RCC 7860 (cell line): ENCODE results near the gene DGKI.

Experiments used
- DNase-seq: peaks from one replicate; pipeline ENCODE4 v3.0.0-alpha.2; 2015; ENCODE audit warnings: low spot score
- FAIRE-seq: peaks from 2 replicates; lab custom pipeline; 2012; peaks lifted over from hg19 to GRCh38; lab: Jason Lieb, UNC

DGKI gene

GRCh38 chr7:137446025-137446424 lies 400.7 kb downstream of the DGKI start:
- DNase-seq (no peak), FAIRE-seq (no peak)

GRCh38 chr7:137445268-137445667 lies 401.5 kb downstream of the DGKI start:
- FAIRE-seq (no peak), DNase-seq (no peak)

DNA sequence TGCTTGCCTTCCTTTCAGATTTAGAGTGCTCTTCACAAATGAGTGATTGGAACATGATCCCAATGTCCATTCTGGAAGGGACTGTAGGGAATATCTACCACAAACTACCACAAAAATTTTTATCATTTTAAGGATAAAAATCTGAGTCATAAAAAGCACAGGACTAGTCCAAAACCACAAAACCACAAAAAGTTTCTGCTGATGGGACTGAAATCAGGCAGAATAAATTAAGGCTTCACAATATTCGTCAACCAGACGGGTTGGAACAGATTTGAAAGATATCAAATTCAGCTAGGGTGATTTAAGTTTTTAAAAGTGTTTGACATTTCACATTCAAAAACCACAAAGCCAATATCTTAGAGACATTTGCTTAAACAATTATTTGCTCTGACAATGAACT lies 403.2 kb downstream of the DGKI start:
- peak; percentile 68 for DNase-seq
- FAIRE-seq = peak; percentile 94

- no peak for DNase-seq
- no peak for FAIRE-seq
These were observed 405.3 kb downstream of the DGKI start for GRCh38 chr7:137441451-137441850.

DNA sequence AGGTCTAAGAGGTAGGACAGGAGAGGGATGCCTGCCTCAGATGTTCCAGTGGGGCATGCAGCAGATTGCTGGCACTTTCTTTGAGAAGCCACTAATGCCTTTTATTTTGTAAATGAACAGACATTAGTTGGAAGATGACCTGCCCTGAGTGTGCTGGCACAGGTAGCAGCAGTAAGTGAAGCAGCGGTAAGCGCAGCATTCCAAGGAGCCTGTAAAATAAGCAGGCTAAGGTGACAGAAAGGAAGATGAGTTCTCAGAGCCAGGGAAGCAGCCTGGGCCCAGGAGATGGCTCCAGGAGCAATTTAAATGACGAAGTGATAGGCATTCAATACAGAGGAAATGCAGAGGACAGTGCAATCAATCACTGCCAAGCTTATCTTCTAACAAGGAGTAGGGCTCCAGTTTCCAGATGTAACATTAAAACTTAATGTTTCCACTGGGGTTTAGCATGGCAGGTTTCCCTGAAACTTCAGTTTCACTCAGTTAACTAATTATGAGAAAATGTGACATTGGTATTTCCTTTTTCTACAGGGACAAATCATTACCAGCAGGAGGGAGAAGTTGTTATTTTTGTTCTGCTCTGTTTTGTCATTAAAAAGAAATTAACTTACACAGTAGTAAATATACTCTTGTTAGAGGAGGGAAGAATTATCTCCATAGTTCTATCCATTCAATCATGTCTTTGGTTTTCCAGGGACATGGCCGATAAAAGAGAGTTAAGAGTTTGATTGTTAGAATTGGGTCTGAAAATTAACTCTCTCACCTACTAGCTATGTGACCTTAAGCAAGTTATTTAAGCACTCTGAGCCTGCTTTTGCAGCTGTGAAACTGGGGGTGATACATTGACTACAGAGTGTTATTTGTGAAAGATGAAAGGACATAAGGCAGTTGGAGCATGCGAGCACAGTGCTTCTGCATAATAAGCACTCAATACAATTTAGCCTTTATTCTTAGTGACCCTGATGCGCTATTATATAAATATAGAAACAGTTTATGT lies 406.6 kb downstream of the DGKI start:
- FAIRE-seq = no peak
- no peak for DNase-seq

DNA sequence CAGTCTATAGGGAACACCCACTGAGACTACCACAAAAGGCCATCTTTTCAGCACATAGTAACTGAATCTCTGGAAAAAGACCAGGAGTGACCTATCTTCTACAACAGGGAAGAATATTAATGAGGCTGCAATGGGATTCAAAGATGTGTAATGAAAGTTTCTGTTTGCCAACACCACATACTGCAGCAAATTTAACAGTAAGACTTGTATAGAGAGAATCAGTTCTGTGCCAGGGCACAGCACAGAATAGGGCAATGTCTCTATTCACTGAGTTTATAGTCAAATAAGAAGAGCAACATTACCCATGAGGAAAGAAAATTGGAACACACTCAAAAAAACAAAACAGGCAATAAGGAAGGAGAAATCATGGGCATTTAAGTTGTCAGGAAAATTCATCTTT lies 411.8 kb downstream of the DGKI start:
- DNase-seq (no peak), FAIRE-seq (no peak)

DNA sequence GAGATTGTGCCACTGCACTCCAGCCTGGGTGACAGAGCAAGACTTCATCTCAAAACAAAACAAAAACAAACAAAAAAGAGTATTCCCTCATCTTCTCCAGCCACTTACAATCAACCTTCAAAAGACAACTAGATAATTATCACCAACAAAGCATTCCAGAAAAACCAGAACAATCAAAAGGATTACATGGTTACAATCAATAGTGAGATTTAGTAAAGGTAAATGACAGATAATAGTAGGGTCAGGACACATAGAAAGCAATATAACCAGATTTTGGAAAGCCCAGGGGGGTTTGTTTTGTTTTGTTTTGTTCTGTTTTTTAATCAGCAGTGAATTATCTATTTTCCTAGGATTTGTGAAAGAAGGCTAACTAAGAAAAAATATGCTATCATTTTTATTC lies 412.2 kb downstream of the DGKI start:
- FAIRE-seq = no peak

DNA sequence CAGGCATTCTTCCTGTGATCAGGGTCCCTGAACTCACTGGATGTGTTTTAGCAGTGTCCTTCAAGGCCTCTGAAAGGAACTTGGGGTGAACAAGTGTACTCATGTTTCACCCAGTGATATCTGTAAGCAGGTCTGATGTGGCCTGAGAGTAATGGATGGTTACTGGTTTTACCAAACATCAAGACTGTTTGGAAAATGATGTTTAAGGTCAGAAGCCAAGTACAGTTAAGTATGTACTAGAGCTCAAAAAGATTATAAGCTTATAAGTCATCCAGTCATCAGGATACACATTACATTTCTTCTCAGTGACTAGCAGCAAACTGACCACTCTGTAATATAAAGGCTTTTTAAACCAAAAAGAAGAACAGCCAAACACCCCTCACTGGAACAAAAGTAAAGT lies 423.5 kb downstream of the DGKI start:
- no peak for FAIRE-seq
- DNase-seq = no peak

More for the DNA sequence above, 412.2 kb downstream of the DGKI start:
- no peak for DNase-seq

DNA sequence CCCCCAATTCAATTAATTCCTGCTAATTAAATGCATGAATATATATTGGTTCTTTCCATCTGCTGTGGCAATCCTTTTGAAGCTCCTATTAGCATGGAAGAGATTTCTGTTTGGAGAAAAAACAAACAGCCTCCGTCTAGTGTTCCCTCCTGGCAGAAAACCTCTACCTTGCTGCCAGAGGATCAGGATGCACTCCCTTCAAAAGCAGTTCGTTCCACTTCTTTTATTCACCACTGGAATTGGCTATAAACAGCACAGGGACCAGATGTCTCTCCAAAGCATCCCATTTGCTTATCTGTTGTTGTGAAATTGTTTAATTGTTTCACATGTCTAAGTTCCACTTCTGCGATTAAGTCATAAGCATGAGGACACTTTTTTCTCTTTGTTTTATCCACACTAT lies 425.4 kb downstream of the DGKI start:
- FAIRE-seq = no peak
- DNase-seq = no peak

- no peak for DNase-seq
- no peak for FAIRE-seq
These were observed 427.9 kb downstream of the DGKI start for GRCh38 chr7:137418841-137419240.

DNA sequence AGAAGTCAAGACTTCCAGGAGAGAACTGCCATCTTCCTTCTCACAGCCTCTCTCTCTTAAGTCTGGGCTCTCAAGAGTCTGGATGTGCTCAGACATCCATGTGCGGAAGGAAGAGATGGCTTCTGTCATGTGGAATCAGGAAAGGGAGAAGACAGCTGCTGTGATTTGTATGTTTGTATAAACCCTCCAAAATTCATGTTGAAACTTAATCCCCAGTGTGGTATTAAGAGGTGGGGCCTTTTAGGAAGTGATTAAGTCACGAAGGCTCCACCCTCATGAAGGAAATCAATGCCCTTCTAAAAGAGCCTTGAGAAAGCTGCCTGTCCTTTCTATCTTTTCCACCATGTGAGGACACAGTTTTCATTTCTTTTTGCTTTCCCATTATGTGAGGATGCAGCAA lies 429.3 kb downstream of the DGKI start:
- DNase-seq = no peak
- no peak for FAIRE-seq

DNA sequence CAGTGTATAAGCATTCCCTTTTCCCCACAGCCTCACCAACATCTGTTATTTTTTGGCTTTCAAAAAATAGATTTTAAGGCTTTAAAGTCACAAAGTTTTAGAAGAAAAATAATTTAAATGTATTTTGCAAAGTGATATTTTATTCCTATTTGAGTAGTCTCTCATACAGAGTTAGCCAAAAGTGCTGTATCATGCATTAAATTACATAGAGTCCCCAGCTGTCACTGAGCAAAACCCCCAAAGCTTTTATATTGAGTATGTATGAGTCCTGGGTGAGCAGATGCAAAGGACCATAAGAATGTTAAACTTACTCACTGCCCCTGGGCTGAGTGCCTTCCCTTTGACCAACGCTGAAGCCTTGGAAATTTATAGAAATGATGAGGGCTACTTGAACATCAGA lies 432.9 kb downstream of the DGKI start:
- DNase-seq (no peak), FAIRE-seq (no peak)

DNA sequence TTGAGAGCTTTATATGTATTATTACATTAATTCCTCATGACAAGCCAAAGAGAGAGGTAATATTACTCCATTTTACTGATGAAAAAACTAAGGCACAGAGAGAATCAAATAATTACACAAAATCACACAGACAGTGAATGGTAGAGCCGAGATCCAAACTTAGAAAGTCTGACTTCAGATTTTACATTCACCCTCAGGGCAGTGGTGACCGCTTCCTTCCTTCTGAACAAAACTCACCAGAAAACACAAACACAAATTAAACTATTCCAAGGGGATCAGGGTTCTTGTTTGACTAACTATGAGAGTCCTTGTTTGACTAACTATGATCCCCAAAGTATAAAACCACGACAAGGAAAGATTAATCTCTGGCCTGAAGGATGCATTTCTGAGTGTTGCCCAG lies 435.3 kb downstream of the DGKI start:
- FAIRE-seq (no peak), DNase-seq (no peak)

DNA sequence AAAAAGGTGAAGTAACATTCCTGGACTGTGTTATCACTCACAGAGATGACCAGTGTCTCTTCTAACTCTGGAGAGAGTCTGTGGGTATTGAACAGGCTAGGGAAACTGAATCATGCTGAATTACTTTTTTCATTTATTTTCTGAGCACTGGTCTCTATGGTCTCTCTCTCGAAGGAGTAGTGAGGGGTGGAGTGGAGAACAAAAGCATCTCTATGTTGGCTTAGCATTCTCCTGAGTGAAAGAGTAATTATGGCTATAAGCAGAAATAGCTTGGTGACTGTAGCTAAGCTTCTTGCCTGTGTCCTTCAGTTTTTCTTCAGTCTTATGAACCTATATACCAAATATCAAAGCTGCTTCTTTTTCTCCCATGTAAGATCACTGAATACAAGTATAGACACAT lies 438.6 kb downstream of the DGKI start:
- DNase-seq = no peak
- no peak for FAIRE-seq

- DNase-seq (no peak), FAIRE-seq (no peak)
These were observed 439.7 kb downstream of the DGKI start for GRCh38 chr7:137407078-137407477.

DNA sequence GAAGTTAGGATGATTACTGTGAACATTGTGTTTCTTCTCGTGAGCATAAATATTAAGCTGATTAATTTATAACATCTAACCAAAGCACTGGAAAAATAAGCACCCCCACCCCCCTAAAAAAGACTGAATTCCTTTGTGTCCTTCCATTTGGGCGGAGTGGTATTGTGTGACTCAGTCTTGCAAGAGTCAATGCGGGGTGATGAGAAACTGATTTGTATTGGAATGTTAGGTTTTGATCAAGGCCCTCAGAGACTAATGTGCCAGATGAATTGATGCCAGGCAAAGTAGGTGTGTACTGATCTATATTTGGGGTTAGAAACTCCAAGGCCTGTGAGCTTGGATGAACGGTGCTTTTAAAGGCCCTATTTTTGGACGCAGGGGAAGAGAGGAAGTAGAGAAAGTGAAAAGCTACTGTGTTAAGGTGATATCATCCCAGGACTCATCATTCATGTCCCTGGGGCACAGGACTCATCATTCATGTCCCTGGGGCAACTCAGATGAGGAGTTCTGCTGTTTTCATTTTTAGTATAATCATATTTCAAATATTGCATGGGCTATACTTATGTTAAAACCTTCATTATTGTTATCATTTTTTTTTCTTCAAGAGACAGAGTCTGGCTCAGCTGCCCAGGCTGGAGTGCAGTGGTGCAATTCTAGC lies 442.0 kb downstream of the DGKI start:
- DNase-seq = no peak

DNA sequence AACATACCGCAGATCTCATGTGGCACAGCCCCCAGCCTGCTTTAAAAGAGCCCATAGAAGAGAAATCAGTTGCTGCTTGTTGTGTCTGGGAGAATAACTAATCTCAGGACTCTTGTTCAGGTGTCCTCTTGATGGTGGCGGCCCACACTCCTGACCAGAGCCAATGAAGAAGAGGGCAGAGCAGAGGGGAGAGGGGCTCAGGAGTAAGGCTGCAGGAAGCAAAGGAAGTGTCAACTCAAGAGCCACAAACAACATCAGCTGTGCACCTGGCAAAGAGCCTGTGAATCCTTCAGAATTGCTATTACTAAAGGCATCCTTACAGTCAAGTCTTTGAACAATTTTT lies 443.4 kb downstream of the DGKI start:
- FAIRE-seq (no peak), DNase-seq (no peak)

More for the DNA sequence above, 442.0 kb downstream of the DGKI start:
- no peak for FAIRE-seq

- FAIRE-seq = no peak
- DNase-seq = no peak
These were observed 444.0 kb downstream of the DGKI start for GRCh38 chr7:137402536-137403352.

DNA sequence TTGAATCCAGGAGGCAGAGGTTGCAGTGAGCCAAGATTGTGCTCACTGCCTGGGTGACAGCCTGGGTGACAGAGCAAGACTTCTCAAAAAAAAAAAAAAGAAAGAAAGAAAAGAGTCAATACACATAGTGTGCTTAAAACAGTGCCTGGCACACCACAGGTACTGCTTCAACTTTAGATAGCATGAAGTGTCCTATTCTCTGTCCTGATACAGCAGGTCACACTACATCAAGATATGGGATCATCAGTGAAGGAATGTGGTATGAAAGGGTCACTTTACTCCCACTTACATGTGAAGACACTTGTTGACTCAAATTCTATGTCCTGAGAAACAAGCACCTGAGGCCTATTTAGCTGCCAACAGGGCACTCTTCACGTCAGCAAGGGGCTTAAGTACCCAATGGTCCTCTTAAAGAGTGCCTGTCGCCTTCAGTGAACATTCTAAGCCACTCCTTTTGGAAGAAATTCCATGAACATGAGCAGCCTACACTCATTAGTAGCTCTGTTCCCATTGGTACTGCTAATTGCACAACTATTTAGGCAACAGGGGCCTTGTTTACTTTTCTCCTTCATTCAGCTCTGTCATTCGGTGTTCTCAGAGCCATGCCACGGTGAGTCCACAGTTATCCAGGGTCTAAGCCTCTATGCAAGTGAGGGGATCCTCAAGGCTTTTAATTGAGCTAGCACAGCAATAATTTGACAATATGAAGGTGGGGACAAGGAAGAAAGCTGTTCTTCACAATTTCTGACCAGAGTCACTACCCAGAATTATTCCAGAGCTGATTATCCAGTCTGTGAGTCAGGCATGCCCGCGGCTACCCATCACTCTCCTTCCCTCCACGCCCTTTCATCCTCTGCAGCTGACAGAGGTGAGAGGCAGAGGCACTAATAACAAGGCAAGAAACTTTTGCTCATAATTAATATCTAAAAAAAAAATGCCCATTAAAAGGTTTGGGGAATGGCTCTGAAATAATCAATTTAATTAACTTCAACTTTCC lies 446.6 kb downstream of the DGKI start:
- DNase-seq (no peak), FAIRE-seq (no peak)

GRCh38 chr7:137396051-137396450 lies 450.7 kb downstream of the DGKI start:
- DNase-seq = no peak
- no peak for FAIRE-seq
